GM12801 (cell line): ENCODE data around the gene ASB7.

Source experiments
- CTCF ChIP-seq: IDR thresholded peaks from one replicate; pipeline ENCODE4 v1.5.1; 2011; ENCODE audit warnings: control low read depth; ENCODE audit not compliant: insufficient read length; ENCODE audit errors: extremely low read depth

The ASB7 gene

GRCh38 chr15:100680726-100681125, 78.3 kb downstream of the ASB7 start:
- TF ChIP-seq CTCF, result no peak

GRCh38 chr15:100681335-100681746, 79.0 kb downstream of the ASB7 start:
- TF ChIP-seq CTCF, result no peak

GRCh38 chr15:100682468-100682867, 80.1 kb downstream of the ASB7 start:
- no peak for TF ChIP-seq CTCF

GRCh38 chr15:100683434-100683833, 81.0 kb downstream of the ASB7 start:
- no peak for TF ChIP-seq CTCF

GRCh38 chr15:100684591-100684990, 82.2 kb downstream of the ASB7 start:
- no peak for TF ChIP-seq CTCF

DNA sequence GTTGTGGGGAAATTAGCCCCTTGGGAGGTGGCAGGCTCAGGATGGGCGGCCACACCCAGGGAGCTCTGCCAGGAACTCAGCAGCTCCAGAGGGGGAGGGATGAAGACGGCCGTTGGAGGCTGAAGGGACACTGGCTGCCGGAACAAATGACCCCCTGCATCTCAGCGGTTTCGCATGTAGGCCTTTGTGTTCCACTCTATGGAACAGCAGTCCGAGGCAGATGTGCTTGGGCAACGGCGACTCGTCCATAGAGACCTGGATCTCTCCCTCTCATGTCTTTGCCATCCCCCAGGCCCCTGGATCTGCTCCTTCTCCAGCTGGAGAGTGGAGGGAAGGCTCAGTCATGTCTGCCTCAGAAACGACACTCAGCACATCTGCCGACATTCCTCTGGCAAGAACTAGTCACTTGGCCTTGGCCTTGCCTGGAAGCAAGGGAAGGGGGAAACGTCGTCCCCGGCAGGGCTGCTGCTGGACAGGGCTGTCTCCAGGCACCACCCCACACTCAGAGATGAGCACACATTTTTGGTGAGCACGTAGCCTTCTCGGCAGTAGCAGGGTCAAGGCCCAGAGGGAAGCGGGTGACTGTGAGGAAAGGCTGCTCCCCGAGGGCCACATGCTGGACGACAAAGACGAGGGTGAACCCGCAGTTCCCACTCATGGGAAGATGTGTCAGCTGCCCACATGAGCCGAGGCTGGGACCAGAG, 83.8 kb downstream of the ASB7 start:
- TF ChIP-seq CTCF, result no peak

GRCh38 chr15:100686725-100687473, 84.5 kb downstream of the ASB7 start:
- no peak for TF ChIP-seq CTCF
